HepG2 (cell line): ENCODE results near the gene CSNK2B. TPM values are rescaled to one million over a fixed set of nuclear protein-coding genes. Genes with fewer than 3 reads are reported as not detected.

Source experiments
- ATAD3A ChIP-seq: sonication (generic); formaldehyde crosslinking; IDR thresholded peaks from 2 replicates; pipeline ENCODE4 v1.4.0; 2020; ENCODE audit warnings: missing genetic modification reagents
- ATF2 ChIP-seq: sonication (generic); formaldehyde crosslinking; IDR thresholded peaks from 2 replicates; pipeline ENCODE4 v1.4.0; 2020; ENCODE audit warnings: missing genetic modification reagents
- CERS6 ChIP-seq: sonication (generic); formaldehyde crosslinking; IDR thresholded peaks from 2 replicates; pipeline ENCODE4 v1.5.0; 2020; ENCODE audit warnings: missing genetic modification reagents
- E2F5 ChIP-seq: sonication (generic); formaldehyde crosslinking; conservative IDR thresholded peaks from 2 replicates; pipeline ENCODE4 v1.4.0; 2020; ENCODE audit warnings: missing genetic modification reagents
- EED ChIP-seq: sonication (generic); formaldehyde crosslinking; IDR thresholded peaks from 2 replicates; pipeline ENCODE4 v1.5.0; 2020; ENCODE audit warnings: mild to moderate bottlenecking, missing genetic modification reagents
- FOXK1 ChIP-seq: sonication (generic); formaldehyde crosslinking; IDR thresholded peaks from 2 replicates; pipeline ENCODE4 v1.4.0; 2020; ENCODE audit warnings: low read depth, missing genetic modification reagents, borderline replicate concordance
- GPN1 ChIP-seq: sonication (generic); formaldehyde crosslinking; IDR thresholded peaks from 2 replicates; pipeline ENCODE4 v1.5.1; 2020; ENCODE audit warnings: missing genetic modification reagents, borderline replicate concordance
- HDAC6 ChIP-seq: fragments of 200-600 bp; sonication (generic); IDR thresholded peaks from 2 replicates; pipeline ENCODE4 v1.7.0; 2017; ENCODE audit warnings: mild to moderate bottlenecking, antibody characterized with exemption, low read length, low read depth
- KLF13 ChIP-seq: sonication (generic); formaldehyde crosslinking; IDR thresholded peaks from 2 replicates; pipeline ENCODE4 v1.4.0; 2020; ENCODE audit warnings: mild to moderate bottlenecking, missing genetic modification reagents
- MIER3 ChIP-seq: IDR thresholded peaks from 2 replicates; pipeline ENCODE4 v1.6.1; 2016; ENCODE audit warnings: missing compliant biosample characterization, borderline replicate concordance
- SALL2 ChIP-seq: sonication (generic); formaldehyde crosslinking; IDR thresholded peaks from 2 replicates; pipeline ENCODE4 v1.8.1; 2023; ENCODE audit warnings: mild to moderate bottlenecking, missing genetic modification reagents, inconsistent platforms
- TFDP1 ChIP-seq: IDR thresholded peaks from 2 replicates; pipeline ENCODE4 v1.6.1; 2016; ENCODE audit warnings: missing compliant biosample characterization, missing genetic modification reagents, borderline replicate concordance
- ZBED4 ChIP-seq: sonication (generic); formaldehyde crosslinking; IDR thresholded peaks from 2 replicates; pipeline ENCODE4 v1.4.0; 2020; ENCODE audit warnings: missing genetic modification reagents, borderline replicate concordance
- ZFP62 ChIP-seq: sonication (generic); formaldehyde crosslinking; IDR thresholded peaks from 2 replicates; pipeline ENCODE4 v1.4.0; 2020; ENCODE audit warnings: missing genetic modification reagents
- ZMYM2 ChIP-seq: sonication (generic); formaldehyde crosslinking; IDR thresholded peaks from 2 replicates; pipeline ENCODE4 v1.8.0; 2022; ENCODE audit warnings: mild to moderate bottlenecking, missing genetic modification reagents
- ZNF337 ChIP-seq: sonication (generic); formaldehyde crosslinking; IDR thresholded peaks from 2 replicates; pipeline ENCODE4 v1.5.1; 2020; ENCODE audit warnings: missing genetic modification reagents, low read depth, mild to moderate bottlenecking, borderline replicate concordance
- ZNF350 ChIP-seq: sonication (generic); formaldehyde crosslinking; IDR thresholded peaks from 2 replicates; pipeline ENCODE4 v1.4.0; 2020; ENCODE audit warnings: mild to moderate bottlenecking, low read depth, missing genetic modification reagents, borderline replicate concordance
- ZNF550 ChIP-seq: sonication (generic); formaldehyde crosslinking; IDR thresholded peaks from 2 replicates; pipeline ENCODE4 v1.4.0; 2020; ENCODE audit warnings: mild to moderate bottlenecking, missing genetic modification reagents, borderline replicate concordance
- ZNF660 ChIP-seq: sonication (generic); formaldehyde crosslinking; IDR thresholded peaks from 2 replicates; pipeline ENCODE4 v1.5.1; 2020; ENCODE audit warnings: mild to moderate bottlenecking, low read depth, missing genetic modification reagents, borderline replicate concordance
- ZNF746 ChIP-seq: sonication (generic); formaldehyde crosslinking; IDR thresholded peaks from 2 replicates; pipeline ENCODE4 v1.8.0; 2022; ENCODE audit warnings: mild to moderate bottlenecking, missing genetic modification reagents
- ZNF850 ChIP-seq: sonication (generic); formaldehyde crosslinking; conservative IDR thresholded peaks from 2 replicates; pipeline ENCODE4 v1.9.0; 2021; ENCODE audit warnings: mild to moderate bottlenecking, missing genetic modification reagents
- ZZZ3 ChIP-seq: sonication (generic); formaldehyde crosslinking; IDR thresholded peaks from 2 replicates; pipeline ENCODE4 v1.4.0; 2020; ENCODE audit warnings: missing genetic modification reagents, mild to moderate bottlenecking, borderline replicate concordance
- polyA plus RNA-seq, 8 experiments: library from polyadenylated mRNA; depleted of rRNA in 3 of 8; stranded (reverse) in 7 of 8; unstranded in 1 of 8; fragments of >200 nt; fragmentation: Illumina TruSeq in 4 of 8; extraction: Trizol in 4 of 8; gene quantifications; 2 replicates each; pipeline versions ENCODE4 v1.2.1 to v1.2.3, GENCODE V29; 2011 to 2016; ENCODE audit warnings: low read depth in 4 of 8, missing spikeins in 1 of 8, mixed read lengths in 1 of 8; ENCODE audit not compliant: insufficient read depth in 1 of 8
- total RNA-seq, 5 experiments: library from RNA; depleted of rRNA; stranded (reverse); fragments of >200 nt; fragmentation: Illumina TruSeq; extraction: Trizol; gene quantifications; 2 replicates each; pipeline ENCODE4 v1.2.3, GENCODE V29; 2016; ENCODE audit warnings: low read depth in 1 of 5

CSNK2B gene
- total and polyA plus RNA-seq, 2 of the 13 experiments (the other 11 are each of a cell fraction or from before 2014, with no cell fraction given): 111 to 296 TPM

- TF ChIP-seq EED (CRISPR knock-in tag) (no peak), ZNF746 (no peak), KLF13 (no peak), ATF2 (CRISPR knock-in tag) (no peak), ZNF660 (CRISPR knock-in tag) (no peak), E2F5 (CRISPR knock-in tag) (no peak), SALL2 (no peak; the same call in 1 of the 2 replicates), ATAD3A (no peak), ZNF550 (CRISPR knock-in tag) (0 out of 2 replicates have a peak, but pooled peaks have one; percentile 86), ZNF850 (CRISPR knock-in tag) (no peak), ZNF350 (no peak; the same call in 1 of the 2 replicates), HDAC6 (no peak), ZNF337 (CRISPR knock-in tag) (no peak), MIER3 (CRISPR knock-in tag) (no peak), CERS6 (CRISPR knock-in tag) (no peak), ZBED4 (CRISPR knock-in tag) (no peak), FOXK1 (no peak), ZMYM2 (CRISPR knock-in tag) (no peak), ZZZ3 (CRISPR knock-in tag) (no peak), GPN1 (no peak), ZFP62 (CRISPR knock-in tag) (no peak), TFDP1 (CRISPR knock-in tag) (no peak)
These were observed 571 bp downstream of the CSNK2B start (continued) for GRCh38 chr6:31666337-31666965.
